ENCODE results near the gene EFNA4.

- TF ChIP-seq POLR2AphosphoS5 (IDR thresholded peaks at IDR 0.05; ENCODE audit: low read depth, low read length) = no peak
- no peak for TF ChIP-seq SIN3A (IDR thresholded peaks at IDR 0.05; ENCODE audit: borderline replicate concordance, insufficient read depth, low read length)
- no peak for TF ChIP-seq TAF1 (IDR thresholded peaks at IDR 0.05; ENCODE audit: borderline replicate concordance, insufficient read depth, low read length)
- no peak for TF ChIP-seq FOXP2 (optimal IDR thresholded peaks at IDR 0.05; ENCODE audit: borderline replicate concordance, extremely low read depth, extremely low read length, insufficient read depth)
Measured at GRCh38 chr1:155060736-155061135, 2.8 kb upstream of the EFNA4 start.

Measured in PFSK-1 (cell line).